ENCODE data around the gene FGF1.

DNA sequence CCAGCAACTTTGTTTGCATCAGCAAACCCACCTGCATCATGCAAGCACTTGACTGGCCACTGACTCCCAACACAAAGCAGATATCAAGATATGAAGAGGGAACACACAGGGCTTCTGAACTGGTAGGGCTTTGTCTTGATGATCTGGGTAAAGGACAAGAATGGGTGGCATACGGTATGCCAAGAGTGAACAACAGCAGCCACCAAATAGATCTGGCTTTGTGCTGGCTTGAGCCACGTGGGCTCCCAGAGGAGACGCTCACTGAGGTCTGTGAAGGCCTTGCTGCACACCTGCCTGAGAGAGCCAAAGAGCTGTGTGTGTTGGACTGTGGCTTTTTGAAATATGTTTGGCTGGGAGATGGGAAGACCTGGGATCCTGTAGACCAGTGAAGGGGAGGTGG, 43.5 kb downstream of the FGF1 start:
- TF ChIP-seq POLR2A (IDR thresholded peaks at IDR 0.05) = no peak
- TF ChIP-seq CTCF (IDR thresholded peaks at IDR 0.05) = no peak
